AG09319 (cell line): ENCODE measurements around the gene RTKN2.
"Not testable (repeated sequence)": the region's sequence is repeated elsewhere in the genome, so short reads cannot be mapped to it uniquely, and the experiment has no call there.

Experiments used
- DNase-seq: peaks from one replicate; pipeline ENCODE4 v3.0.0-alpha.2; 2010; ENCODE audit warnings: low read depth; ENCODE audit errors: extremely low read depth
- CTCF ChIP-seq: IDR thresholded peaks from 2 replicates; pipeline ENCODE4 v1.5.1; 2011; ENCODE audit warnings: low read depth, mild to moderate bottlenecking, inconsistent platforms, low read length, moderate library complexity

The RTKN2 gene

GRCh38 chr10:62303922-62304321 is 35.3 kb upstream of the RTKN2 start:
- DNase-seq, result no peak
- no peak for TF ChIP-seq CTCF

- no peak for TF ChIP-seq CTCF
- no peak for DNase-seq
Observed at GRCh38 chr10:62302760-62303159, 34.1 kb upstream of the RTKN2 start.

GRCh38 chr10:62297857-62298256 is 29.2 kb upstream of the RTKN2 start:
- no peak for TF ChIP-seq CTCF

GRCh38 chr10:62284221-62284620 is 15.6 kb upstream of the RTKN2 start:
- TF ChIP-seq CTCF, result no peak
- no peak for DNase-seq

More at GRCh38 chr10:62297857-62298256, 29.2 kb upstream of the RTKN2 start:
- DNase-seq, result no peak

GRCh38 chr10:62281348-62281747 is 12.7 kb upstream of the RTKN2 start:
- not testable (repeated sequence) for DNase-seq

GRCh38 chr10:62280392-62280791 is 11.7 kb upstream of the RTKN2 start:
- DNase-seq, result not testable (repeated sequence)

- TF ChIP-seq CTCF, result no peak
- DNase-seq, result peak; percentile 15
Observed at GRCh38 chr10:62278441-62278910, 9.8 kb upstream of the RTKN2 start.

- no peak for TF ChIP-seq CTCF
- no peak for DNase-seq
Observed at GRCh38 chr10:62277971-62278370, 9.3 kb upstream of the RTKN2 start.
